Ishikawa (cell line): ENCODE measurements around the gene GNL1.

Experiments
- CREB1 ChIP-seq: IDR thresholded peaks from 2 replicates; pipeline ENCODE4 v1.6.1; 2012; ENCODE audit warnings: low read depth
- EGR1 ChIP-seq: IDR thresholded peaks from 2 replicates; pipeline ENCODE4 v1.6.1; 2012
- EP300 ChIP-seq: IDR thresholded peaks from 2 replicates; pipeline ENCODE4 v1.6.1; 2012; ENCODE audit warnings: borderline replicate concordance
- FOXM1 ChIP-seq: IDR thresholded peaks from 2 replicates; pipeline ENCODE4 v1.6.1; 2012; ENCODE audit warnings: low read depth, borderline replicate concordance
- TAF1 ChIP-seq: IDR thresholded peaks from 2 replicates; pipeline ENCODE4 v1.6.1; 2012; ENCODE audit warnings: low read depth, mild to moderate bottlenecking
- TCF12 ChIP-seq: IDR thresholded peaks from 2 replicates; pipeline ENCODE4 v1.6.1; 2012; ENCODE audit warnings: low read depth
- TEAD4 ChIP-seq: IDR thresholded peaks from 2 replicates; pipeline ENCODE4 v1.6.1; 2012
- YY1 ChIP-seq: IDR thresholded peaks from 2 replicates; pipeline ENCODE4 v1.6.1; 2012; ENCODE audit warnings: low read depth
- TF ChIP-seq, protein P1 (sequence below): IDR thresholded peaks from 2 replicates; pipeline ENCODE4 v1.6.1; 2012; ENCODE audit warnings: low read depth, mild to moderate bottlenecking
- TF ChIP-seq, protein P2 (sequence below): IDR thresholded peaks from 2 replicates; pipeline ENCODE4 v1.6.1; 2012

- TF ChIP-seq, protein P1, sequence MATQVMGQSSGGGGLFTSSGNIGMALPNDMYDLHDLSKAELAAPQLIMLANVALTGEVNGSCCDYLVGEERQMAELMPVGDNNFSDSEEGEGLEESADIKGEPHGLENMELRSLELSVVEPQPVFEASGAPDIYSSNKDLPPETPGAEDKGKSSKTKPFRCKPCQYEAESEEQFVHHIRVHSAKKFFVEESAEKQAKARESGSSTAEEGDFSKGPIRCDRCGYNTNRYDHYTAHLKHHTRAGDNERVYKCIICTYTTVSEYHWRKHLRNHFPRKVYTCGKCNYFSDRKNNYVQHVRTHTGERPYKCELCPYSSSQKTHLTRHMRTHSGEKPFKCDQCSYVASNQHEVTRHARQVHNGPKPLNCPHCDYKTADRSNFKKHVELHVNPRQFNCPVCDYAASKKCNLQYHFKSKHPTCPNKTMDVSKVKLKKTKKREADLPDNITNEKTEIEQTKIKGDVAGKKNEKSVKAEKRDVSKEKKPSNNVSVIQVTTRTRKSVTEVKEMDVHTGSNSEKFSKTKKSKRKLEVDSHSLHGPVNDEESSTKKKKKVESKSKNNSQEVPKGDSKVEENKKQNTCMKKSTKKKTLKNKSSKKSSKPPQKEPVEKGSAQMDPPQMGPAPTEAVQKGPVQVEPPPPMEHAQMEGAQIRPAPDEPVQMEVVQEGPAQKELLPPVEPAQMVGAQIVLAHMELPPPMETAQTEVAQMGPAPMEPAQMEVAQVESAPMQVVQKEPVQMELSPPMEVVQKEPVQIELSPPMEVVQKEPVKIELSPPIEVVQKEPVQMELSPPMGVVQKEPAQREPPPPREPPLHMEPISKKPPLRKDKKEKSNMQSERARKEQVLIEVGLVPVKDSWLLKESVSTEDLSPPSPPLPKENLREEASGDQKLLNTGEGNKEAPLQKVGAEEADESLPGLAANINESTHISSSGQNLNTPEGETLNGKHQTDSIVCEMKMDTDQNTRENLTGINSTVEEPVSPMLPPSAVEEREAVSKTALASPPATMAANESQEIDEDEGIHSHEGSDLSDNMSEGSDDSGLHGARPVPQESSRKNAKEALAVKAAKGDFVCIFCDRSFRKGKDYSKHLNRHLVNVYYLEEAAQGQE: no peak
- TF ChIP-seq FOXM1: no peak
- no peak for TF ChIP-seq EP300
- TF ChIP-seq, protein P2, sequence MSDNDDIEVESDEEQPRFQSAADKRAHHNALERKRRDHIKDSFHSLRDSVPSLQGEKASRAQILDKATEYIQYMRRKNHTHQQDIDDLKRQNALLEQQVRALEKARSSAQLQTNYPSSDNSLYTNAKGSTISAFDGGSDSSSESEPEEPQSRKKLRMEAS: no peak
- no peak for TF ChIP-seq YY1
- no peak for TF ChIP-seq TCF12
- TF ChIP-seq EGR1: no peak
- TF ChIP-seq TEAD4: no peak
- TF ChIP-seq TAF1: no peak
- TF ChIP-seq CREB1: no peak
Observed at GRCh38 chr6:30510419-30511168, 45.7 kb downstream of the GNL1 start.
